ENCODE measurements around the gene SIGLEC15.
A peak's percentile ranks its signal among the peaks of the same experiment; 100 is the strongest.

Gene SIGLEC15

GRCh38 chr18:45792506-45793263, 32.8 kb upstream of the SIGLEC15 start:
- TF ChIP-seq CTCF (IDR thresholded peaks at IDR 0.05; ENCODE audit: insufficient read depth, low read length) (no peak), SPI1 (IDR thresholded peaks at IDR 0.05; ENCODE audit: borderline replicate concordance, low read depth) (no peak), GABPA (IDR thresholded peaks at IDR 0.05; ENCODE audit: low read depth) (no peak)
- no peak overlapping the region for H3K27ac ChIP-seq (replicated peaks)
- H3K27me3 ChIP-seq (ENCODE audit: insufficient read depth, poor library complexity, severe bottlenecking): no peaks in the 10 kb centered on the region
- no peak overlapping the region for H3K4me3 ChIP-seq (replicated peaks; ENCODE audit: insufficient read depth, low read length)
- no peak for DNase-seq (ENCODE audit: low read depth in 1 of 2, low spot score in 1 of 2)

- no peak overlapping the region for H3K4me3 ChIP-seq (replicated peaks; ENCODE audit: insufficient read depth, low read length)
- TF ChIP-seq SPI1 (IDR thresholded peaks at IDR 0.05; ENCODE audit: borderline replicate concordance, low read depth): no peak
- TF ChIP-seq GABPA (IDR thresholded peaks at IDR 0.05; ENCODE audit: low read depth): no peak
- H3K27me3 ChIP-seq (ENCODE audit: insufficient read depth, poor library complexity, severe bottlenecking): no peaks in the 10 kb centered on the region
- peak in 1 of 2 experiments; percentile 60 for DNase-seq (ENCODE audit: low read depth in 1 of 2, low spot score in 1 of 2)
- no peak overlapping the region for H3K27ac ChIP-seq (replicated peaks)
Observed at GRCh38 chr18:45793264-45793965, 32.1 kb upstream of the SIGLEC15 start.

DNA sequence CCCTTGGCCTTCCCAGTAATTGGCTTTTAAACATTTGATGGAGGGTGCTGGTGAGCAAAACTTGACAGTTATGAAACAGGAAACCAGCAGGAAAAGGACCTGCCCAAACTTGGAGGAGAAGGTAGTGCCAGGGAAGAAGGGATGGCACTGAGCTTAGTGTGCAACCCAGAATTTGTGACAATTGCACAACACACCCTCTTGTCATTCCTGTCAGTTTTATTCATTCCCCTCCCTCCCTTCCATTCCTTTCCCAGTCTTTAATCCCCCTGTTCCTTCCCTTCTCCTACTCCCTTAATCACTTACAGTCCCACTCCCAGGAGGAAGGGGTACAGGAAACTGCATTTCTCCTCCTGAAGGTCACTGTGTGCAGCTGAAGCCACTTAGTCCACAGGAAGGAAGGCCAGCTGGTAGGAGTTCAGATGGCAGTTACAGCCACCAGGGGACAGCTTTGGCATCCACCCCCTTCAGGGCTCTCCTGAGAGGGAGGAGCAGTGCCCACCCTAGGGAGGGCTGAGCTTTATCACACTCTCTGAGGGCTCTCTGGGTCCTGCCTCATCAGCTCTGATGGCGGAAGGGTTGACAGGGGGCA, 24.0 kb upstream of the SIGLEC15 start:
- no peaks in the 10 kb centered on the region for H3K27me3 ChIP-seq (ENCODE audit: insufficient read depth, poor library complexity, severe bottlenecking)
- TF ChIP-seq GABPA (IDR thresholded peaks at IDR 0.05; ENCODE audit: low read depth): no peak
- DNase-seq (ENCODE audit: low read depth in 1 of 2, low spot score in 1 of 2): no peak
- H3K4me3 ChIP-seq (replicated peaks; ENCODE audit: insufficient read depth, low read length): no peak overlapping the region
- no peak overlapping the region for H3K27ac ChIP-seq (replicated peaks)

- H3K27ac ChIP-seq (replicated peaks): no peak overlapping the region
- DNase-seq (ENCODE audit: low read depth in 1 of 2, low spot score in 1 of 2): no peak
- no peak overlapping the region for H3K4me3 ChIP-seq (replicated peaks; ENCODE audit: insufficient read depth, low read length)
- TF ChIP-seq REST (IDR thresholded peaks at IDR 0.05; ENCODE audit: insufficient replicate concordance, low read depth) (no peak), POLR2AphosphoS5 (IDR thresholded peaks at IDR 0.05; ENCODE audit: low read depth) (no peak), SPI1 (IDR thresholded peaks at IDR 0.05; ENCODE audit: borderline replicate concordance, low read depth) (no peak), CTCF (IDR thresholded peaks at IDR 0.05; ENCODE audit: insufficient read depth, low read length) (no peak), GABPA (IDR thresholded peaks at IDR 0.05; ENCODE audit: low read depth) (no peak)
- no peaks in the 10 kb centered on the region for H3K27me3 ChIP-seq (ENCODE audit: insufficient read depth, poor library complexity, severe bottlenecking)
Observed at GRCh38 chr18:45802814-45803492, 22.5 kb upstream of the SIGLEC15 start.

GRCh38 chr18:45805551-45805950, 19.9 kb upstream of the SIGLEC15 start:
- H3K27me3 ChIP-seq (ENCODE audit: insufficient read depth, poor library complexity, severe bottlenecking): no peaks in the 10 kb centered on the region
- DNase-seq (ENCODE audit: low read depth in 1 of 2, low spot score in 1 of 2): no peak
- H3K4me3 ChIP-seq (replicated peaks; ENCODE audit: insufficient read depth, low read length): no peak overlapping the region
- no peak for TF ChIP-seq POLR2AphosphoS5 (IDR thresholded peaks at IDR 0.05; ENCODE audit: low read depth)
- no peak for TF ChIP-seq REST (IDR thresholded peaks at IDR 0.05; ENCODE audit: insufficient replicate concordance, low read depth)
- no peak for TF ChIP-seq CTCF (IDR thresholded peaks at IDR 0.05; ENCODE audit: insufficient read depth, low read length)
- no peak for TF ChIP-seq GABPA (IDR thresholded peaks at IDR 0.05; ENCODE audit: low read depth)
- H3K27ac ChIP-seq (replicated peaks): no peak overlapping the region

Data from HL-60 (cell line).